NCI-H345 treated with DMSO at 0.1 percent for 48 hours (cell line): ENCODE data around the gene SLC25A13.

ENCODE experiments used
- DNase-seq: peaks from one replicate; lab custom pipeline; 2025; ENCODE audit not compliant: unreplicated experiment; lab: John Stamatoyannopoulos, UW

The SLC25A13 gene

GRCh38 chr7:96322847-96323461, 1.1 kb upstream of the SLC25A13 start:
- DNase-seq = no peak

GRCh38 chr7:96322373-96322695, 436 bp upstream of the SLC25A13 start:
- peak; percentile 62 for DNase-seq

DNA sequence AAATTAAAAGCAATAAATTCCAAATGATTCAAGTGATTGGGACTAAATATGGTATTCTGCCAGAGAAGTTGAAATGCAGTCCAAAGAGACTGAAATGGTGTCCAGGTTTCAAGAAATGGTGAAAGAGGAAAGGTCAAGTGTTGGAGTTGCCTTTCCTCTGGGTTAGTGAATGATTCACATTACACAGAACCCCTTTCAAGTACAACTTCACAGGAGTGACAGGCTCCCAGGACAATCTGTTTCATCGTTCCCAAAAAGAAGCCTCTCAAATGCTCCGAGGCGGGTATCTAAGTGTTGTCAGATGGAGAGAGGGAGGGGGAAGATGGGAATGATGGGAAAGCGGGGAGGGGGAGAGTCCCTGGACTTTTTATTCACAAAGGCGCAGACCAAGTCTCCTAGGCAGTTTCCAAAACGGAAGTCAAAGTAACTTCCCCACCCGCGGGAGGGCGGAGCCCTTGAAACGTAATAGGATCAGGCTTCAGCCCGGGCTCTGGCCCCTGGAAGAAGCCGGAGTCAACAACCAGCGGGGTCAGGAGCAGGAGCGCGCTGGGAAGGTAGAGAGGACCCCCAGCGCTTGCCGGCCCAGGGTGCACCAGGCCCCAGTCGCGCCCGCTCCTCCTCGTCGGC, 754 bp downstream of the SLC25A13 start:
- peak; percentile 81 for DNase-seq

GRCh38 chr7:96320442-96320841, 1.5 kb downstream of the SLC25A13 start:
- DNase-seq = no peak

DNA sequence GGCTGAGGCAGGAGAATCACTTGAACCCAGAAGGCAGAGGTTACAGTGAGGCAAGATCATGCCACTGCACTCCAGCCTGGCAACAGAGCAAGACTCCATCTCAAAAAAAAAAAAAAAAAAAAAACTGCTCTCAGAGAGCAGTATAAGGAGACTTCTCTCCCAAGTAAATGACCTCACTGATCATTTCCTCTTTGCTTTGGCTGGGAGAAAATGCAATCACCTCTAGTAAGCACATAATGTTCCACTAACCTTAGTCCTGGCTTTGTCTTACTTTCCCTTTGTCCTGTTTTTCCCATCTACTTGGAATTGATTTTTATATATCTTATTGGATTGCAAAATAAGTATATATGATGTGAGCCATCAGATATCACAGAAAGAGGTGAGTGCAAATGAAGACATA, 2.5 kb downstream of the SLC25A13 start:
- no peak for DNase-seq

- DNase-seq = no peak
Measured at GRCh38 chr7:96316949-96317348, 4.9 kb downstream of the SLC25A13 start.

GRCh38 chr7:96315125-96315512, 6.8 kb downstream of the SLC25A13 start:
- DNase-seq = no peak

GRCh38 chr7:96314402-96315124, 7.3 kb downstream of the SLC25A13 start:
- DNase-seq = no peak

DNA sequence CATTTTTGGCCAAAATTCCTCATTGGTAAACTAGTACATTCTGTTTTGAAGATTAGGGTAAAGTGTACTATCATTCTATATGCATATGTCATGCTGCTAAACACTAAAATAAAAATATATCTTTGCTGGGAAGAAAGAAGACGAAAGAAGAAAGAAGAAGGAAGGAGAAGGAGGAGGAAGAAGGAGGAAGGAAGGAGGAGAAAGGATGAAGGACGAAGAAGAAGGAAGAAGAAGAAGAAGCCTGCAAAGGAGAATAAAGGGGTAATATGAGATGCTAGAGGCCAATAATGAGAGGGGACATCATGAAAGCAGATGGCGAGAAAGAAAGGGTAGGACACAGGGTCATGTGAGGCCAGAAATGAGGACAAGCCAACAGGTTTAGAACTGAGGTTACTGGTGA, 8.0 kb downstream of the SLC25A13 start:
- DNase-seq = no peak

DNA sequence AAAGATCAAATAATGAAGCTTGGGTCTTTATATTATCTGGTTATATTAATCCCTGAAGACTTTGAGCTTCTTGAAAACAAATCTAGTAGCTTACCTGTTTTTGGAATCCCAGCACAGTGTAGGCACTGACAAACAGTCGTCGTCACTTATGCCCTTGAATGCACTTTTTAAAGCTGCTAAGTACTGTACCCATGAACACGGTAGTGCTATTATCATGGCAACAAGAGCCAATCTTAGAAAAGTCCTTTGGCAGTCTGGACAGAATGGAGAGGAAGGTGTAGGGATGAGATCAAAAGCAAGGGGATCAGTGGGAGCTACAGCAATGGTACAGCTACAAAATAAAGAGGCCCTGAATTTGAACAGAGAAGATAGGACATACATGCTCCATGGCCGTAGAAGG, 9.4 kb downstream of the SLC25A13 start:
- DNase-seq = no peak

GRCh38 chr7:96311967-96312366, 9.9 kb downstream of the SLC25A13 start:
- DNase-seq = no peak

- DNase-seq = no peak
Measured at GRCh38 chr7:96310110-96310509, 11.8 kb downstream of the SLC25A13 start.

- DNase-seq = no peak
Measured at GRCh38 chr7:96308950-96309263, 13.0 kb downstream of the SLC25A13 start.

DNA sequence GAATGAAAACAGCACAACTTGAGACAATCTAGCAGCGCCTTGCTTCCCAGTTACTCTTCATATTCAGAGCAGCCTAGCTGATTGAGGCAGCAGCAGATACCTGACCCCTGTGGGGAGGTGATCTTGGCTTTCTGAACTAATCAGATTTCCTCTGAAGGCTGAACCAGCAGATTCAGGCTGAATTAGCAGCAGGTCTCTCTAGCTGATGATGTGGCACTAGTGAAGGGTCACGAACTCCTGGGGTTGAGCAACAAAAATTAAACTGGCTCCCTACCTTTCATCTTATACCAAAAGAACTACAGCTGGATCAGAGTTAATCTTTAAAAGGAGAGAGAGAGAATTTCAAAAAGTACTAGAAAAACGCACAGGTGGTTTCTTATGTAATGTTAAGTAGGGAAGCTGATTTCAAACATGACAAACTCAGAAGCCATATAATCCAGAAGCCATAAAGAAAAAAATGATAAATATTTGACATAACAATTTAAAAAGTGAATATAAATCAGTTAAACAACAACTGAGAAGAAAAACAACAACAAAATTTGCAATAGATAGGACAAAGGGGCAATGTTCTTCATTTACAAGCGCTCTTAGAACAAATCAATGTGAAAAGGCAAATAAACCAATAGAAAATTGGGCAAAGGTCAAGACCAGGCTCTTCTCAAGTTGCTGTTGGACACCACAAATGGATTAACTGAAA, 13.5 kb downstream of the SLC25A13 start:
- no peak for DNase-seq

- no peak for DNase-seq
Measured at GRCh38 chr7:96306385-96307125, 15.3 kb downstream of the SLC25A13 start.

DNA sequence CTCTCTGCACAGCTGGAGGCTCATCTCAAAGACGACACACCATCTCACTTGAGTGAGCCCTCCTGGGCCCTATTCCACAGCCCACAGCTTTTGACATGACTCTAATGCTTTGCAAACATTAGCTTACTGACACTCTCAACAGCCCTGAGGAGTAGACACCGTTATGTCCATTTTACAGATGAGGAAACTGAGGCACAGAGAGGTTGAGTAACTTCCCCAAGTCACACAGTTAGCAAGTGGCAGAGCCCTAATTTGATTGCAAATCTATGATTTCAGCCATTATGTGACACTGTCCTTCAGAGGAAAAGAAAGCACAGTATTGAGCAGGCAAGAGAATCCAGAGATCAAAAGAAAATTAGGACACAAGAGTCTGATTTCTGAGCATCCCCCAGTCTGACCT, 16.0 kb downstream of the SLC25A13 start:
- DNase-seq = no peak

GRCh38 chr7:96304573-96304972, 17.3 kb downstream of the SLC25A13 start:
- no peak for DNase-seq

GRCh38 chr7:96303686-96304443, 18.0 kb downstream of the SLC25A13 start:
- DNase-seq = no peak

GRCh38 chr7:96303105-96303685, 18.7 kb downstream of the SLC25A13 start:
- DNase-seq = no peak

DNA sequence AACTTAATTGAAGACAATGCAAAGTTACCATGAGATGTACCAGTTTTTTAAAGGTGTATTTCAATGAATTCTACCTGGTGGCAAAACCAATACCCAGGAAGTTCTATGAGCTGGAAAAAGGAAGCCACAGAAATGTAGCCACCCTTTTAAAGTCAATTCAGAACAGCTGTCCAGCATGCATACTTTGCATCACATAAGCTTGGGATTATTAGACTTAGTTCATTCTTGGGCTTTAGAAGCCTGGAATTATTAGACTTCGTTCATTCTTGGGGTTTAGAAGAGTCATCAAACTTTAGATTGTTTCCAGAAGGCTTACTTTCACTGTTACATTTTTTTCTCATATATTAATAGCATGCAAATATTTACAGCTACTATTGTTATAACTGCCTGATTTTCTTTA, 20.9 kb downstream of the SLC25A13 start:
- no peak for DNase-seq
